ENCODE measurements around the gene TXNDC11. TPM values are rescaled to one million over a fixed set of nuclear protein-coding genes. Genes with fewer than 3 reads are reported as not detected.

TXNDC11 gene
- total and polyA plus RNA-seq, 2 donors (not counting 3 experiments of a cell fraction or from before 2014, with no cell fraction given): 42.5 to 66.0 TPM

GRCh38 chr16:11691235-11691634 is 51.4 kb downstream of the TXNDC11 start:
- ChIA-PET CTCF (interaction anchor here (0.8 to 3.2 kb wide), 4 partner anchors 9 to 159 kb away, joined by 3 to 16 read pairs (median 4); no protein-coding TSS in a partner anchor), POLR2A (no interaction called here)
- TF ChIP-seq POLR2A (IDR thresholded peaks at IDR 0.05; ENCODE audit: low read depth, low read length): no peak
- no peak for TF ChIP-seq POLR2AphosphoS5 (IDR thresholded peaks at IDR 0.05; ENCODE audit: insufficient read depth, low read depth, low read length)
- no peak for TF ChIP-seq JUN (IDR thresholded peaks at IDR 0.05; ENCODE audit: borderline replicate concordance, insufficient read depth, insufficient read length, low read depth)
- no peak for TF ChIP-seq EZH2 (IDR thresholded peaks at IDR 0.05; ENCODE audit: borderline replicate concordance, low read depth, low read length, severe bottlenecking)
- TF ChIP-seq MAX (IDR thresholded peaks at IDR 0.05; ENCODE audit: insufficient read depth, insufficient read length): no peak
- TF ChIP-seq MYC (IDR thresholded peaks at IDR 0.05; ENCODE audit: low read depth, low read length): no peak
- TF ChIP-seq CTCF (IDR thresholded peaks at IDR 0.05; ENCODE audit: extremely low read depth in 1 of 2, insufficient read depth in 1 of 2, low read depth in 1 of 2, low read length in 2 of 2): no peak
- no peak for TF ChIP-seq GATA2 (IDR thresholded peaks at IDR 0.05; ENCODE audit: insufficient read depth, insufficient read length, low read depth, low read length)
- TF ChIP-seq FOS (IDR thresholded peaks at IDR 0.05; ENCODE audit: borderline replicate concordance, insufficient read depth, low read length): no peak
- Histone ChIP-seq H3K9me3 (replicated peaks; ENCODE audit: control insufficient read depth, insufficient read depth, low read length) (no peaks in the 10 kb centered on the region), H3K4me1 (ENCODE audit: control insufficient read depth, extremely low read depth, insufficient read depth, low read length) (no peaks in the 10 kb centered on the region), H3K4me3 (replicated peaks in 1 of 3; ENCODE audit: insufficient read depth in 1 of 3, low read depth in 1 of 3, low read length in 3 of 3) (no peak overlapping the region), H3K9ac (replicated peaks; ENCODE audit: extremely low read depth, insufficient read depth, low read length) (no peak overlapping the region), H3K9me1 (replicated peaks; ENCODE audit: control insufficient read depth, extremely low read depth, insufficient read depth, low read length) (no peaks in the 10 kb centered on the region), H3K4me2 (ENCODE audit: insufficient read depth, low read length) (no peak overlapping the region), H3K79me2 (ENCODE audit: control insufficient read depth, insufficient read depth, low read length) (peaks cover 4% of the 10 kb centered on the region), H3K36me3 (ENCODE audit: control insufficient read depth in 2 of 2, extremely low read depth in 1 of 2, insufficient read depth in 2 of 2, low read length in 2 of 2) (peaks cover 22 to 30% of the 10 kb centered on the region in 2 experiments), H4K20me1 (replicated peaks; ENCODE audit: control insufficient read depth, extremely low read depth, insufficient read depth, low read length) (no peaks in the 10 kb centered on the region), H2AFZ (ENCODE audit: low read depth, low read length) (no peak overlapping the region), H3K27me3 (ENCODE audit: control insufficient read depth in 2 of 2, insufficient read depth in 2 of 2, low read length in 2 of 2) (no peaks in the 10 kb centered on the region), H3K27ac (ENCODE audit: insufficient read depth, low read depth, low read length) (no peak overlapping the region)
- no TSS peak for BruUV-seq (replicated peaks)
- dilution Hi-C loops (cut with MboI; ENCODE audit: extremely low pct_ligation_motif_present, low sequenced_read_pairs) (no loop called here), intact Hi-C loops (cut with micrococcal nuclease) (no loop called here)
- FAIRE-seq: no peak
- no peak for DNase-seq (ENCODE audit: low read depth, low spot score)

Measured in endothelial cell of umbilical vein (primary cell).